ENCODE data around the gene ATP5PF.

GRCh38 chr21:25732091-25732760 is 2.5 kb downstream of the ATP5PF start:
- TF ChIP-seq CTCF (IDR thresholded peaks at IDR 0.05; ENCODE audit: low read length): no peak
- TF ChIP-seq EZH2 (optimal IDR thresholded peaks at IDR 0.05; ENCODE audit: low read depth, low read length): no peak
